ENCODE results near the gene EVI5L.

DNA sequence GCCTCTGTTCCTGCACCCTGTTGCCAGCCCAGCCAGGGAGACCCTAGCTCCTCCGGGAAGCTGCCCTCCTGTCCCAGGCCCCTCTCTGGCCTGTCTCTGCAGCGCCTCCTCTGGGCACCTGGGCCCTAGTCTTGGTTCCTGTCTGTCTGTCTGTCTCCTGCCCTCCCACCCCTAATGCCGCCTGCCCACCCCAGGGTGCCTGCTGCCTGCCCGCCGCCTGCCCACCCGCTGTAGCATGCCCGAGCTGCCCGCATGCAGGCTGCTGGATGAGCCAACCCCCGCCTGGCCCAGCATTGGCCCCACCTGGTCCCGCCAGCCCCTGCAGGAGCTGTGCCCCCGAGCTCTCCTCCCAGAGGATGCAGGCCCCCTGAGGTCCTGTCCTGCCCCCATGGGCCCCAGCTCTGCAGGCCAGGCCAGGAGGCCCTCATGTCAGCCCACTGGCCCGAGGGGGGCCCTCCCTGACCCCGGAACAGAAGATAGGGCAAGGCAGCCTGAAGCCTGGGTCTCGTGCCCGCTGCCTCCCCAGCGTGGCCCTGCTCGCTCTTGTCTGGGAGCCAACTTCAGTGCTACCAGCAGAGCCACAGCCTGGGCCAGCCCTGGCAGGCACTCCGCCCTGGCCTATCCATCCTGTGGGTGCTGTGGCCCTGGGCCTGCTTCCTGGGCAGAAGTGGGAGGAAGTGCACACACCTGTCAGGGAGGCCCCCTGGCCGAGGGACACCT lies 78.9 kb downstream of the EVI5L start:
- TF ChIP-seq EZH2 (IDR thresholded peaks at IDR 0.05; ENCODE audit: borderline replicate concordance, low read depth, low read length, severe bottlenecking) = no peak
- TF ChIP-seq, protein P1, sequence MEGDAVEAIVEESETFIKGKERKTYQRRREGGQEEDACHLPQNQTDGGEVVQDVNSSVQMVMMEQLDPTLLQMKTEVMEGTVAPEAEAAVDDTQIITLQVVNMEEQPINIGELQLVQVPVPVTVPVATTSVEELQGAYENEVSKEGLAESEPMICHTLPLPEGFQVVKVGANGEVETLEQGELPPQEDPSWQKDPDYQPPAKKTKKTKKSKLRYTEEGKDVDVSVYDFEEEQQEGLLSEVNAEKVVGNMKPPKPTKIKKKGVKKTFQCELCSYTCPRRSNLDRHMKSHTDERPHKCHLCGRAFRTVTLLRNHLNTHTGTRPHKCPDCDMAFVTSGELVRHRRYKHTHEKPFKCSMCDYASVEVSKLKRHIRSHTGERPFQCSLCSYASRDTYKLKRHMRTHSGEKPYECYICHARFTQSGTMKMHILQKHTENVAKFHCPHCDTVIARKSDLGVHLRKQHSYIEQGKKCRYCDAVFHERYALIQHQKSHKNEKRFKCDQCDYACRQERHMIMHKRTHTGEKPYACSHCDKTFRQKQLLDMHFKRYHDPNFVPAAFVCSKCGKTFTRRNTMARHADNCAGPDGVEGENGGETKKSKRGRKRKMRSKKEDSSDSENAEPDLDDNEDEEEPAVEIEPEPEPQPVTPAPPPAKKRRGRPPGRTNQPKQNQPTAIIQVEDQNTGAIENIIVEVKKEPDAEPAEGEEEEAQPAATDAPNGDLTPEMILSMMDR (IDR thresholded peaks at IDR 0.05; ENCODE audit: extremely low read depth in 1 of 2, insufficient read depth in 1 of 2, low read depth in 1 of 2, low read length in 2 of 2) = no peak
- no peak for TF ChIP-seq POLR2AphosphoS5 (IDR thresholded peaks at IDR 0.05; ENCODE audit: insufficient read depth, low read depth, low read length)
- TF ChIP-seq POLR2A (IDR thresholded peaks at IDR 0.05; ENCODE audit: low read depth, low read length) = no peak
- TF ChIP-seq FOS (IDR thresholded peaks at IDR 0.05; ENCODE audit: borderline replicate concordance, insufficient read depth, low read length) = no peak
- TF ChIP-seq, protein P2, sequence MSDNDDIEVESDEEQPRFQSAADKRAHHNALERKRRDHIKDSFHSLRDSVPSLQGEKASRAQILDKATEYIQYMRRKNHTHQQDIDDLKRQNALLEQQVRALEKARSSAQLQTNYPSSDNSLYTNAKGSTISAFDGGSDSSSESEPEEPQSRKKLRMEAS (IDR thresholded peaks at IDR 0.05; ENCODE audit: insufficient read depth, insufficient read length) = no peak
- no peak for TF ChIP-seq GATA2 (IDR thresholded peaks at IDR 0.05; ENCODE audit: insufficient read depth, insufficient read length, low read depth, low read length)

All from endothelial cell of umbilical vein (primary cell).